Stomach (tissue), 9 donors: ENCODE results near the gene DNAJA3. TPM values are rescaled to one million over a fixed set of nuclear protein-coding genes. Genes with fewer than 3 reads are reported as not detected.
A peak's percentile ranks its signal among the peaks of the same experiment; 100 is the strongest.

Source experiments
- DNase-seq, 2 donors: peaks; one replicate each; pipeline versions ENCODE4 v3.0.0 to v3.0.0-alpha.2; 2013 to 2019
- H3K27ac ChIP-seq, 5 donors: fragments of 200-600 bp in 4 of 5; sonication (generic) in 4 of 5; one replicate each; pipeline ENCODE4 v1.5.1; 2013 to 2019; ENCODE audit warnings: mild to moderate bottlenecking in 1 of 5, moderate library complexity in 1 of 5
- H3K27me3 ChIP-seq, 3 donors: fragments of 200-600 bp; sonication (generic); one replicate each; pipeline ENCODE4 v1.5.1; 2017 to 2019; ENCODE audit warnings: mixed run types in 1 of 3
- H3K36me3 ChIP-seq, 4 donors: fragments of 200-600 bp; sonication (generic); 1 replicate in 3 of 4; 2 replicates in 1 of 4; pipeline ENCODE4 v1.5.1; 2016 to 2019
- H3K4me1 ChIP-seq, 4 donors: fragments of 200-600 bp; sonication (generic); one replicate each; pipeline ENCODE4 v1.5.1; 2016 to 2019
- H3K4me3 ChIP-seq, 4 donors: fragments of 200-600 bp; sonication (generic) in 3 of 4; one replicate each; pipeline ENCODE4 v1.5.1; 2016 to 2019; ENCODE audit warnings: mild to moderate bottlenecking in 1 of 4
- H3K9me3 ChIP-seq, 4 donors: fragments of 200-600 bp; sonication (generic); one replicate each; pipeline ENCODE4 v1.5.1; 2016 to 2019
- EP300 ChIP-seq: sonication (generic); formaldehyde crosslinking; IDR thresholded peaks from one replicate; pipeline ENCODE4 v1.6.1; 2017; ENCODE audit warnings: antibody characterized with exemption
- POLR2A ChIP-seq, 4 donors: fragments of 450-650 bp; IDR thresholded peaks; one replicate each; pipeline ENCODE4 v1.6.1; 2016; ENCODE audit warnings: antibody characterized with exemption in 4 of 4, control low read depth in 2 of 4, mild to moderate bottlenecking in 1 of 4, moderate library complexity in 1 of 4
- POLR2AphosphoS5 ChIP-seq, 3 donors: sonication (generic); formaldehyde crosslinking; IDR thresholded peaks; one replicate each; pipeline ENCODE4 v1.6.1; 2016; ENCODE audit warnings: antibody characterized with exemption in 3 of 3
- WGBS, 5 donors: extraction: QIAGEN DNeasy Blood & Tissue Kit in 3 of 5; methylation state at CpG; one replicate each; pipeline versions ENCODE4 v1.1.5 to v1.1.7; 2013 to 2018; 5-methylcytosine and 5-hydroxymethylcytosine counted together
- intact Hi-C: fragments of 100-400 bp; cut with DNase I; formaldehyde crosslinking; loops from one replicate; pipeline ENCODE4 v1.15.1; 2023; ENCODE audit warnings: low total_unique reads
- polyA plus RNA-seq, 3 donors: library from polyadenylated mRNA; stranded (reverse); fragments of 200-250 nt; gene quantifications; one replicate each; pipeline ENCODE4 v1.2.3, GENCODE V29; 2013
- total RNA-seq, 5 donors: library from RNA; depleted of rRNA; stranded (reverse); fragments of >200 nt; gene quantifications; one replicate each; pipeline versions ENCODE4 v1.1.0 to v1.2.3, GENCODE V29; 2014 to 2016
- TF ChIP-seq, protein P1 (sequence below), 7 experiments: fragments of 450-650 bp in 4 of 7; fragments of 200-600 bp in 3 of 7; sonication (generic) in 3 of 7; IDR thresholded peaks; one replicate each; pipeline ENCODE4 v1.5.1; 2016 to 2019; ENCODE audit warnings: antibody characterized with exemption in 7 of 7, control low read depth in 2 of 7, mild to moderate bottlenecking in 1 of 7
- donor health status: healthy with polysubstance abuse.
- donor health status: Bipolar disorder and iron deficiency.
- donor health status: healthy.

The DNAJA3 gene
- total and polyA plus RNA-seq, 8 donors, result 18.8 to 53.0 (median 29.2) TPM

DNA sequence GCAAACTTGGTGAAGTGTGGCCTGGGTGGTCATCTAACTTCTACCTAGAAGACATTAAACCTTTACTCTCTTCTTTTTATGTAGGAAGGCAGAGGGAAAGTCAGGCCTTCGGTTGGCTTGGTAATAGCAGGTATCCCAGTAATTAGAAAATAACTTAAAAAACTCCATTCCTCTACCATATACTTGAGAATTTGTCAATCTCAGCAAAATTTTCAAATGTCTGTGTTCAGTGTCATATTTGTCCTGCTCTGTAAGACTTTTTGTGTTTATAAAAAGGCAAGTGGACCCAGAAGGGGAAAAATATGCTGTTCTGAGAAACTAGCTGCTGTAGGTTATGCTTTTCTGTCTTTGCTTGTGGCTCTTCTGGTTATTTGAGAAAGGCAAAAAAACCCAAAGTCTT, 56.3 kb downstream of the DNAJA3 start:
- WGBS, 5 donors, result 78 to 92% (median 91%) methylated on average over 1 of the region's 1 CpG
- Histone ChIP-seq H3K27ac (peak overlapping the region in 4 of 5 donors; percentile 30 to 54 (median 40)), H3K9me3 (no peaks in the 10 kb centered on the region), H3K36me3 (peaks cover 10 to 37% (median 26%) of the 10 kb centered on the region in 4 donors), H3K4me1 (peaks cover 42 to 77% (median 56%) of the 10 kb centered on the region in 4 donors), H3K27me3 (no peaks in the 10 kb centered on the region), H3K4me3 (no peak overlapping the region)
- no peak for TF ChIP-seq EP300
- no peak for TF ChIP-seq POLR2AphosphoS5 (IDR thresholded peaks at IDR 0.05)
- intact Hi-C loops, result no loop called here
- DNase-seq, result no peak

DNA sequence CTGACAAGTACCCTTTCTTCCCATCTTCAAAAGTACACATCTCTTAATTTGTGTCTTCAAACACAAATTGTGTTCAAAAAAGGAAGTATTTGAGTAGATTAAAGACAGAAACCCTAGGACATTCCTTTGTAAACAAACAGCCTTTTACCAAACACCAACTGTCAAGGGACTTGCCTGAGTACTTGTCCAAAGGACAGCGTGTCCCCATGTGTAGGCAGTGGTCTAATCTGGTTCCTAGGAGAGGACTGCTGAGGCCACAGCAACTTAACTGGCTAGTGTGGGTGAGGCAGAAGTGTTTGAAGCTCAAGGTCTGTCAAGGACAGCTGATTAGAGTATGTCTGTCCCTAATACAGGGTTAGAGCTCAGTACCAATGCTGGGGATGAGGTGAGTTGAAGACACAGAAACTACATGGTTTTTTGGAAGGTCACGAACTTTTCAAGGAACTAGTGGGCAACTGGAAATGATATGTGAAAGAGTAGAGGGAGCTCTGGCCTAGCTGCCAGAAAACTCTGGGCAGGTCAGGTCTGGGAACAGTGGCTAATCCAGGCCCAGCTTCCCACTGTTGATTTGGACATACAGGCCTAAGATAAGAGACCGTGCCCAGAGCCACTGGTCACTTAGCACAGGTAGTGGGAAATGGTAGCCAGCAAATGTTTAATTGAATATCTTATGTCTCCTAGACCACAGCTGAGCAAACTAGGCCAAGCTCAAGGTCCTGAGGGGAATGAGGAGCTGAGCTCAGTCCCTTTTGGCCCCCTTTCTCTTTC, 60.6 kb downstream of the DNAJA3 start:
- intact Hi-C loops, result no loop called here
- Histone ChIP-seq H3K4me3 (no peak overlapping the region), H3K27ac (peak overlapping the region; percentile 74 to 86 (median 80)), H3K36me3 (peaks cover 10 to 61% (median 43%) of the 10 kb centered on the region in 4 donors), H3K27me3 (no peaks in the 10 kb centered on the region), H3K9me3 (no peaks in the 10 kb centered on the region), H3K4me1 (peaks cover 54 to 80% (median 65%) of the 10 kb centered on the region in 4 donors)
- WGBS, 5 donors, result 37 to 80% (median 59%) methylated on average over 3 of the region's 3 CpGs
- no peak for TF ChIP-seq POLR2A (IDR thresholded peaks at IDR 0.05)
- TF ChIP-seq POLR2AphosphoS5 (IDR thresholded peaks at IDR 0.05), result peak in 2 of 3 donors; percentile 45 to 66
- DNase-seq, result peak in 1 of 2 donors; percentile 71

DNA sequence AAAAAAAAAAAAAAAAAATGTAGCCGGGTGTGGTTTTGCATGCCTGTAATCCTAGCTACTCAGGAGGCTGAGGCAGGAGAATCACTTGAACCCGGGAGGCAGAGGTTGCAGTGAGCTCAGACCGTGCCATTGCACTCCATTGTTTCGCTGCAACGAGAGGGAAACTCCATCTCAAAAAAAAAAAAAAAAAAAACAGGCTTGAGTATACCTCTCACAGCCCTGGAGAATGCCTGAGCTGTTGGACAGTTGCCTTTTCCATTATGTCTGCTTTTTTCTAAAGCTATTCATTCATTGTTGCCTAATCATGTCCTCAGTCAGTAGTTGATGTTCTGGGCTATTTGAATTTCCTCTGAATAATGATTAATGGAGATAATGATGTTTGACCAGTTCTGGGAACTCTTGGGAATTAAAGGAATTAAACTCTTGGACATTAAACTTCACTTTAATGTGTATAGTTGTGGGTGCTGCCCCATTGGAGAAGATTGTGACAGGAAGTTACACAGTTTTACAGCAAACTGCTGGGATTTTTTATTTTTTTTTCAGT, 62.4 kb downstream of the DNAJA3 start:
- intact Hi-C loops, result no loop called here
- H3K9me3 ChIP-seq, result no peaks in the 10 kb centered on the region
- no peaks in the 10 kb centered on the region for H3K27me3 ChIP-seq
- peak in 1 of 2 donors; percentile 42 for DNase-seq
- peaks cover 10 to 62% (median 46%) of the 10 kb centered on the region in 4 donors for H3K36me3 ChIP-seq
- TF ChIP-seq, protein P1, sequence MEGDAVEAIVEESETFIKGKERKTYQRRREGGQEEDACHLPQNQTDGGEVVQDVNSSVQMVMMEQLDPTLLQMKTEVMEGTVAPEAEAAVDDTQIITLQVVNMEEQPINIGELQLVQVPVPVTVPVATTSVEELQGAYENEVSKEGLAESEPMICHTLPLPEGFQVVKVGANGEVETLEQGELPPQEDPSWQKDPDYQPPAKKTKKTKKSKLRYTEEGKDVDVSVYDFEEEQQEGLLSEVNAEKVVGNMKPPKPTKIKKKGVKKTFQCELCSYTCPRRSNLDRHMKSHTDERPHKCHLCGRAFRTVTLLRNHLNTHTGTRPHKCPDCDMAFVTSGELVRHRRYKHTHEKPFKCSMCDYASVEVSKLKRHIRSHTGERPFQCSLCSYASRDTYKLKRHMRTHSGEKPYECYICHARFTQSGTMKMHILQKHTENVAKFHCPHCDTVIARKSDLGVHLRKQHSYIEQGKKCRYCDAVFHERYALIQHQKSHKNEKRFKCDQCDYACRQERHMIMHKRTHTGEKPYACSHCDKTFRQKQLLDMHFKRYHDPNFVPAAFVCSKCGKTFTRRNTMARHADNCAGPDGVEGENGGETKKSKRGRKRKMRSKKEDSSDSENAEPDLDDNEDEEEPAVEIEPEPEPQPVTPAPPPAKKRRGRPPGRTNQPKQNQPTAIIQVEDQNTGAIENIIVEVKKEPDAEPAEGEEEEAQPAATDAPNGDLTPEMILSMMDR (IDR thresholded peaks at IDR 0.05), result no peak
- peak in 1 of 3 donors; percentile 13 for TF ChIP-seq POLR2AphosphoS5 (IDR thresholded peaks at IDR 0.05)
- peaks cover 43 to 72% (median 56%) of the 10 kb centered on the region in 4 donors for H3K4me1 ChIP-seq
- peak overlapping the region in 1 of 4 donors; percentile 22 for H3K4me3 ChIP-seq
- WGBS, 5 donors, result 8 to 41% (median 30%) methylated on average over 5 of the region's 5 CpGs
- H3K27ac ChIP-seq, result peak overlapping the region; percentile 74 to 86 (median 80)

DNA sequence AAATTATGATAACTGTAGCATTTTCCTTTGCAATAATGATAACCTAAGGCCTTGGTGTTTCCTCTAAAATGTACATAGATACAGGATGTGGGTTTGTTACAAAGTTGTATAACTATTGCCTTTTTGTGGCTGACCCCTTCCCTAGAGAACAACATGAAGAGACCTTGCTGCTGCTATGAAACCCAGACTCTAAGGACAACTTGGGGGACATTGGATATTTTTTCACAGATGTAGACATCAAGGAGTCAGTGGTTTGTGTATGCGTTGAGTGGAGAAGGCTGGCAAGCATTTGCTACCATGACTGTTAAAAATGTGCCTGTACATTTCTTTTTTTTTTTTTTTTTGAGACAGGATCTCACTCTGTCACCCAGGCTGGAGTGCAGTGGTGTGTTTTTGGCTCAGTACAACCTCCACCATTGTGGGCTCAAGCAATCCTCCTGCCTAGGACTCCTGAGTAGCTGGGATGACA, 62.9 kb downstream of the DNAJA3 start:
- Histone ChIP-seq H3K9me3 (no peaks in the 10 kb centered on the region), H3K4me1 (peaks cover 44 to 77% (median 61%) of the 10 kb centered on the region in 4 donors), H3K27ac (peak overlapping the region; percentile 66 to 85 (median 77)), H3K36me3 (peaks cover 9 to 58% (median 47%) of the 10 kb centered on the region in 4 donors), H3K4me3 (no peak overlapping the region), H3K27me3 (no peaks in the 10 kb centered on the region)
- intact Hi-C loops, result no loop called here
- WGBS, 5 donors, result 24 to 71% (median 54%) methylated on average over 1 of the region's 1 CpG
- TF ChIP-seq EP300, result no peak
- no peak for TF ChIP-seq POLR2A (IDR thresholded peaks at IDR 0.05)
- TF ChIP-seq, protein P1 (IDR thresholded peaks at IDR 0.05), result no peak
- TF ChIP-seq POLR2AphosphoS5 (IDR thresholded peaks at IDR 0.05), result no peak
- no peak for DNase-seq

DNA sequence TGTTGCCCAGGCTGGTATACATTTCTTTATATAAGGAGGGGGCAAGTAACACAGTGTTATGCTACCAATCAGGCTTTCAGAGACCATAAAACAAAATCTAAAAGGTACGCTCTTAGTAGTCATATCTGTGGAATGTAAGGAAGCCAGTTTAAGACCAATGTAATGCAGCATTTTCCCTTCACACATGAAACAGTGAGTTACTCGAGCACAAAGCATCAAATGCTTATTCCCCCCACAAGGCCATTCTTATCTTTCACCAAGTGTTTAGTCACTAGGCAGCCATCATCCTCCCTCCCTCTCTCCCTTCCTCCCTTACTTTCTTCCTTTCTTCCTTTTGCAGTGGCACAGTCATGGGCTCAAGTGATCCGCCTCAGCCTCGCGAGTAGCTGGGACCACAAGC, 63.4 kb downstream of the DNAJA3 start:
- 79 to 91% (median 84%) methylated on average over 5 of the region's 5 CpGs for WGBS, 5 donors
- TF ChIP-seq POLR2AphosphoS5 (IDR thresholded peaks at IDR 0.05) (no peak), POLR2A (IDR thresholded peaks at IDR 0.05) (no peak)
- TF ChIP-seq, protein P1 (IDR thresholded peaks at IDR 0.05), result no peak
- Histone ChIP-seq H3K4me1 (peaks cover 47 to 82% (median 63%) of the 10 kb centered on the region in 4 donors), H3K4me3 (no peak overlapping the region), H3K27me3 (no peaks in the 10 kb centered on the region), H3K27ac (peak overlapping the region; percentile 66 to 85 (median 77)), H3K36me3 (peaks cover 6 to 53% (median 44%) of the 10 kb centered on the region in 4 donors), H3K9me3 (no peaks in the 10 kb centered on the region)
- intact Hi-C loops, result no loop called here
- DNase-seq, result no peak
